Stomach (tissue), 9 donors: ENCODE measurements around the gene SH3PXD2A. TPM values are rescaled to one million over a fixed set of nuclear protein-coding genes. Genes with fewer than 3 reads are reported as not detected.

Source experiments
- DNase-seq, 2 donors: peaks; one replicate each; pipeline versions ENCODE4 v3.0.0 to v3.0.0-alpha.2; 2013 to 2019
- H3K27ac ChIP-seq, 5 donors: fragments of 200-600 bp in 4 of 5; sonication (generic) in 4 of 5; one replicate each; pipeline ENCODE4 v1.5.1; 2013 to 2019; ENCODE audit warnings: mild to moderate bottlenecking in 1 of 5, moderate library complexity in 1 of 5
- H3K27me3 ChIP-seq, 3 donors: fragments of 200-600 bp; sonication (generic); one replicate each; pipeline ENCODE4 v1.5.1; 2017 to 2019; ENCODE audit warnings: mixed run types in 1 of 3
- H3K36me3 ChIP-seq, 4 donors: fragments of 200-600 bp; sonication (generic); 1 replicate in 3 of 4; 2 replicates in 1 of 4; pipeline ENCODE4 v1.5.1; 2016 to 2019
- H3K4me1 ChIP-seq, 4 donors: fragments of 200-600 bp; sonication (generic); one replicate each; pipeline ENCODE4 v1.5.1; 2016 to 2019
- H3K4me3 ChIP-seq, 4 donors: fragments of 200-600 bp; sonication (generic) in 3 of 4; one replicate each; pipeline ENCODE4 v1.5.1; 2016 to 2019; ENCODE audit warnings: mild to moderate bottlenecking in 1 of 4
- H3K9me3 ChIP-seq, 4 donors: fragments of 200-600 bp; sonication (generic); one replicate each; pipeline ENCODE4 v1.5.1; 2016 to 2019
- CTCF ChIP-seq, 7 experiments: fragments of 450-650 bp in 4 of 7; fragments of 200-600 bp in 3 of 7; sonication (generic) in 3 of 7; IDR thresholded peaks; one replicate each; pipeline ENCODE4 v1.5.1; 2016 to 2019; ENCODE audit warnings: antibody characterized with exemption in 7 of 7, control low read depth in 2 of 7, mild to moderate bottlenecking in 1 of 7
- EP300 ChIP-seq: sonication (generic); formaldehyde crosslinking; IDR thresholded peaks from one replicate; pipeline ENCODE4 v1.6.1; 2017; ENCODE audit warnings: antibody characterized with exemption
- POLR2A ChIP-seq, 4 donors: fragments of 450-650 bp; IDR thresholded peaks; one replicate each; pipeline ENCODE4 v1.6.1; 2016; ENCODE audit warnings: antibody characterized with exemption in 4 of 4, control low read depth in 2 of 4, mild to moderate bottlenecking in 1 of 4, moderate library complexity in 1 of 4
- POLR2AphosphoS5 ChIP-seq, 3 donors: sonication (generic); formaldehyde crosslinking; IDR thresholded peaks; one replicate each; pipeline ENCODE4 v1.6.1; 2016; ENCODE audit warnings: antibody characterized with exemption in 3 of 3
- WGBS, 5 donors: extraction: QIAGEN DNeasy Blood & Tissue Kit in 3 of 5; methylation state at CpG; one replicate each; pipeline versions ENCODE4 v1.1.5 to v1.1.7; 2013 to 2018; 5-methylcytosine and 5-hydroxymethylcytosine counted together
- intact Hi-C: fragments of 100-400 bp; cut with DNase I; formaldehyde crosslinking; loops from one replicate; pipeline ENCODE4 v1.15.1; 2023; ENCODE audit warnings: low total_unique reads
- polyA plus RNA-seq, 3 donors: library from polyadenylated mRNA; stranded (reverse); fragments of 200-250 nt; gene quantifications; one replicate each; pipeline ENCODE4 v1.2.3, GENCODE V29; 2013
- total RNA-seq, 5 donors: library from RNA; depleted of rRNA; stranded (reverse); fragments of >200 nt; gene quantifications; one replicate each; pipeline versions ENCODE4 v1.1.0 to v1.2.3, GENCODE V29; 2014 to 2016
- donor health status: healthy with polysubstance abuse.
- donor health status: Bipolar disorder and iron deficiency.
- donor health status: healthy.

SH3PXD2A gene
- total and polyA plus RNA-seq, 8 donors: 12.8 to 51.6 (median 24.0) TPM

- no peak overlapping the region for H3K4me3 ChIP-seq
- H3K27ac ChIP-seq: peak overlapping the region in 4 of 5 donors; percentile 23 to 69 (median 56)
- H3K9me3 ChIP-seq: no peaks in the 10 kb centered on the region
- WGBS, 5 donors: 91 to 98% (median 95%) methylated on average over 17 to 18 of the region's 18 CpGs
- intact Hi-C loops: no loop called here
- TF ChIP-seq POLR2AphosphoS5 (IDR thresholded peaks at IDR 0.05): no peak
- DNase-seq: no peak
- H3K27me3 ChIP-seq: no peaks in the 10 kb centered on the region
- H3K4me1 ChIP-seq: peaks cover 25 to 57% (median 46%) of the 10 kb centered on the region in 4 donors
- peaks cover 18 to 91% (median 82%) of the 10 kb centered on the region in 4 donors for H3K36me3 ChIP-seq
These were observed 233.1 kb downstream of the SH3PXD2A start for GRCh38 chr10:103622286-103622685.

- intact Hi-C loops: no loop called here
- Histone ChIP-seq H3K27ac (peak overlapping the region in 4 of 5 donors; percentile 23 to 69 (median 56)), H3K4me3 (no peak overlapping the region), H3K4me1 (peaks cover 30 to 62% (median 50%) of the 10 kb centered on the region in 4 donors), H3K9me3 (no peaks in the 10 kb centered on the region), H3K27me3 (no peaks in the 10 kb centered on the region), H3K36me3 (peaks cover 21 to 91% (median 82%) of the 10 kb centered on the region in 4 donors)
- WGBS, 5 donors: 63 to 85% (median 79%) methylated on average over 4 of the region's 4 CpGs
- TF ChIP-seq EP300: no peak
- TF ChIP-seq POLR2AphosphoS5 (IDR thresholded peaks at IDR 0.05): no peak
- TF ChIP-seq POLR2A (IDR thresholded peaks at IDR 0.05): no peak
- no peak for TF ChIP-seq CTCF (IDR thresholded peaks at IDR 0.05)
- no peak for DNase-seq
These were observed 233.6 kb downstream of the SH3PXD2A start for GRCh38 chr10:103621783-103622125.

- no peak for TF ChIP-seq CTCF (IDR thresholded peaks at IDR 0.05)
- no peak for TF ChIP-seq POLR2A (IDR thresholded peaks at IDR 0.05)
- no peak for TF ChIP-seq EP300
- TF ChIP-seq POLR2AphosphoS5 (IDR thresholded peaks at IDR 0.05): no peak
- Histone ChIP-seq H3K27me3 (no peaks in the 10 kb centered on the region), H3K4me1 (peaks cover 36 to 68% (median 55%) of the 10 kb centered on the region in 4 donors), H3K9me3 (no peaks in the 10 kb centered on the region), H3K27ac (peak overlapping the region in 4 of 5 donors; percentile 23 to 69 (median 56)), H3K4me3 (no peak overlapping the region), H3K36me3 (peaks cover 26 to 91% (median 82%) of the 10 kb centered on the region in 4 donors)
- intact Hi-C loops: no loop called here
- 86 to 93% (median 90%) methylated on average over 12 to 15 of the region's 15 CpGs for whole genome bisulfite sequencing, 5 donors
- DNase-seq: no peak
These were observed 234.2 kb downstream of the SH3PXD2A start for GRCh38 chr10:103620891-103621782.

- Histone ChIP-seq H3K27ac (peak overlapping the region in 4 of 5 donors; percentile 30 to 68 (median 65)), H3K4me1 (peaks cover 42 to 76% (median 58%) of the 10 kb centered on the region in 4 donors), H3K9me3 (no peaks in the 10 kb centered on the region), H3K4me3 (no peak overlapping the region), H3K36me3 (peaks cover 24 to 91% (median 80%) of the 10 kb centered on the region in 4 donors), H3K27me3 (no peaks in the 10 kb centered on the region)
- no peak for TF ChIP-seq EP300
- no peak for TF ChIP-seq POLR2AphosphoS5 (IDR thresholded peaks at IDR 0.05)
- no peak for TF ChIP-seq CTCF (IDR thresholded peaks at IDR 0.05)
- TF ChIP-seq POLR2A (IDR thresholded peaks at IDR 0.05): no peak
- DNase-seq: no peak
- intact Hi-C loops: no loop called here
- WGBS, 5 donors: 65 to 86% (median 77%) methylated on average over 7 of the region's 7 CpGs
These were observed 235.0 kb downstream of the SH3PXD2A start for GRCh38 chr10:103620352-103620740.
